Tibial artery (tissue), 4 donors: ENCODE data around the gene CRYGB.

Source experiments
- DNase-seq, 2 donors: peaks; one replicate each; pipeline ENCODE4 v3.0.0-alpha.2; 2019
- H3K27ac ChIP-seq, 2 donors: fragments of 200-600 bp; sonication (generic) in 1 of 2; 1 replicate in 1 of 2; 2 replicates in 1 of 2; pipeline ENCODE4 v1.5.1; 2018 to 2019; ENCODE audit warnings: mild to moderate bottlenecking in 1 of 2
- H3K27me3 ChIP-seq, 2 donors: fragments of 200-600 bp; sonication (generic) in 1 of 2; one replicate each; pipeline versions ENCODE4 v1.5.1 to v1.6.0; 2016 to 2019
- H3K36me3 ChIP-seq, 3 donors: fragments of 200-600 bp; sonication (generic) in 2 of 3; one replicate each; pipeline ENCODE4 v1.5.1; 2016 to 2019; ENCODE audit warnings: mild to moderate bottlenecking in 2 of 3
- H3K4me1 ChIP-seq, 4 donors: fragments of 200-600 bp; sonication (generic) in 2 of 4; 1 replicate in 3 of 4; 2 replicates in 1 of 4; pipeline ENCODE4 v1.5.1; 2016 to 2019
- H3K4me3 ChIP-seq, 2 donors: fragments of 200-600 bp; sonication (generic) in 1 of 2; 1 replicate in 1 of 2; 2 replicates in 1 of 2; pipeline ENCODE4 v1.5.1; 2018 to 2019; ENCODE audit warnings: mild to moderate bottlenecking in 2 of 2
- H3K9me3 ChIP-seq, 3 donors: fragments of 200-600 bp; sonication (generic) in 1 of 3; one replicate each; pipeline ENCODE4 v1.5.1; 2016 to 2019
- intact Hi-C: fragments of 100-400 bp; cut with DNase I; formaldehyde crosslinking; loops from one replicate; pipeline ENCODE4 v1.15.0; 2023; ENCODE audit warnings: low total_unique reads
- TF ChIP-seq, protein P1 (sequence below), 2 experiments: fragments of 200-600 bp in 1 of 2; fragments of 450-650 bp in 1 of 2; IDR thresholded peaks; one replicate each; pipeline ENCODE4 v1.5.1; 2017 to 2019; ENCODE audit warnings: antibody characterized with exemption in 2 of 2, mild to moderate bottlenecking in 1 of 2, moderate library complexity in 1 of 2

Gene CRYGB

DNA sequence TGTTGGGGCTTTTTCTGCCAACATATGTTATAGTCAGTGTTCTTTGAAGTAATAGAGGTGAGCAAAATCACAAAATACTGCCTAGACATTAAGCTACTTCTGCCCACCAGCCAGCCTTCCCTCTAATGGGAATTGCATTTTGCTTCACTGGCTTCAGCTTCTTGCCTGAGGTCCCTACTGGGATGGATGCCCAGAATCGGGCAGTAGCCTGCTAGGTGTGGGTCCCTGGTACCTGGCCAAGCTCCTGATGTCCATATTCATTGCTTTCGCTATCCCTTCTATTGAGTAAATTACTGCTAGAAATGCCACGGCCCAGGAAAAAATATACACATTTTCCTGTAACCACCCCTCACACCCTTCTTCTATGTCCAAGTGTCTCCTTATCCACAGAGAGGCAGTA lies 48.6 kb downstream of the CRYGB start:
- no peaks in the 10 kb centered on the region for H3K9me3 ChIP-seq
- TF ChIP-seq, protein P1, sequence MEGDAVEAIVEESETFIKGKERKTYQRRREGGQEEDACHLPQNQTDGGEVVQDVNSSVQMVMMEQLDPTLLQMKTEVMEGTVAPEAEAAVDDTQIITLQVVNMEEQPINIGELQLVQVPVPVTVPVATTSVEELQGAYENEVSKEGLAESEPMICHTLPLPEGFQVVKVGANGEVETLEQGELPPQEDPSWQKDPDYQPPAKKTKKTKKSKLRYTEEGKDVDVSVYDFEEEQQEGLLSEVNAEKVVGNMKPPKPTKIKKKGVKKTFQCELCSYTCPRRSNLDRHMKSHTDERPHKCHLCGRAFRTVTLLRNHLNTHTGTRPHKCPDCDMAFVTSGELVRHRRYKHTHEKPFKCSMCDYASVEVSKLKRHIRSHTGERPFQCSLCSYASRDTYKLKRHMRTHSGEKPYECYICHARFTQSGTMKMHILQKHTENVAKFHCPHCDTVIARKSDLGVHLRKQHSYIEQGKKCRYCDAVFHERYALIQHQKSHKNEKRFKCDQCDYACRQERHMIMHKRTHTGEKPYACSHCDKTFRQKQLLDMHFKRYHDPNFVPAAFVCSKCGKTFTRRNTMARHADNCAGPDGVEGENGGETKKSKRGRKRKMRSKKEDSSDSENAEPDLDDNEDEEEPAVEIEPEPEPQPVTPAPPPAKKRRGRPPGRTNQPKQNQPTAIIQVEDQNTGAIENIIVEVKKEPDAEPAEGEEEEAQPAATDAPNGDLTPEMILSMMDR (IDR thresholded peaks at IDR 0.05), result no peak

DNA sequence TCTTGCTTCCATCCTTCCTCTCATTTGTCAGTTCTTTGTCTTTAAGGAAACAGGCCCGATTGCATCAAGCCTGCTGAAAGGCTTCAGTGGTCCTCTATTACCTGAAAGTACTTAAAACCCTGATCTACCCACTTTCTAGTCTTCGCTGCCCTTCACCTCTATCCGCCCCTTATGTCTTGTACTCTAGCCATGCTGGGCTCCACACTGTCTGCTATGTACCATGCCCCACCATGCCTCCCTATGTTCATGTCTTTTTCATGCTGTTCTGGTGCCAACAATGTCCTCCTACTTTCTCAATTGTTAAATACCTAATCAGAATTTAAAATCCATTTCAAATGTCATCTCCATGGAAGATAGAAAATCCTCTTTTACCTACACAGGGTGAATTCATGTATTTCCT lies 49.9 kb downstream of the CRYGB start:
- intact Hi-C loops, result no loop called here
- H3K9me3 ChIP-seq, result no peaks in the 10 kb centered on the region
- H3K4me1 ChIP-seq, result no peaks in the 10 kb centered on the region
- no peaks in the 10 kb centered on the region for H3K27me3 ChIP-seq
- TF ChIP-seq, protein P1 (IDR thresholded peaks at IDR 0.05), result no peak
- no peak overlapping the region for H3K27ac ChIP-seq
- H3K4me3 ChIP-seq, result no peak overlapping the region
- no peak for DNase-seq
- no peaks in the 10 kb centered on the region for H3K36me3 ChIP-seq

More for the DNA sequence above, 48.6 kb downstream of the CRYGB start:
- intact Hi-C loops, result no loop called here
- no peak for DNase-seq
- H3K4me1 ChIP-seq, result no peaks in the 10 kb centered on the region
- no peak overlapping the region for H3K4me3 ChIP-seq
- no peaks in the 10 kb centered on the region for H3K27me3 ChIP-seq
- no peaks in the 10 kb centered on the region for H3K36me3 ChIP-seq
- no peak overlapping the region for H3K27ac ChIP-seq

DNA sequence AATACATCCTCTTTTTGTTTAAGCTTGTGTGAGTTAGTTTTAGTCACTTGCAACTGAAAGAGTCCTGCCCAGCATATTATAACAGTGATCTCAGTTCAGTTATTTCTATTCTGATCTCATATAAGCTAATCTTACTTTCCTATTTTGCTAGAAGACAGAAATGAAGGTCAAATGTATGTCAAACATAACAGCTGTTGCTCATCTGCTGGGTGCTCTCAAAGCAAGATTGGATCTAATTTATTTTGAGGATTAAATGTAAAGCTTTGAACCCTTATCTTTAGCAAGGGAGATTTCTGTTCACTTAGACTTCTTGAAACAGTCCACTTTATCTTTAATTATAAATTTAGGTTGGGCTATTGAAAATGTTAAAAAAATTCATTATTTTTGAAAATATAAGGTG lies 52.8 kb downstream of the CRYGB start:
- H3K4me1 ChIP-seq, result no peaks in the 10 kb centered on the region
- TF ChIP-seq, protein P1 (IDR thresholded peaks at IDR 0.05), result no peak
- no peaks in the 10 kb centered on the region for H3K9me3 ChIP-seq
- no peak overlapping the region for H3K4me3 ChIP-seq
- no peaks in the 10 kb centered on the region for H3K27me3 ChIP-seq
- DNase-seq, result no peak
- no peaks in the 10 kb centered on the region for H3K36me3 ChIP-seq
- intact Hi-C loops, result no loop called here
- H3K27ac ChIP-seq, result no peak overlapping the region
